Endothelial cell of umbilical vein (primary cell): ENCODE data around the gene PCDH8. TPM values are rescaled to one million over a fixed set of nuclear protein-coding genes. Genes with fewer than 3 reads are reported as not detected.

Experiments
- BruUV-seq: library from RNA; stranded (reverse); fragments of 400-500 nt; replicated peaks from 2 replicates; lab custom pipeline; 2021; lab: Mats Ljungman, UMichigan
- CTCF ChIA-PET: fragments of 300-600, 350-600 bp; sonication (Branson Sonifier 250); formaldehyde crosslinking; loops from one replicate; lab custom pipeline; 2021; ENCODE audit warnings: antibody characterized with exemption, inconsistent platforms; lab: Charles Lee
- POLR2A ChIA-PET: fragments of 300-600, 350-600 bp; sonication (Branson Sonifier 250); formaldehyde crosslinking; loops from one replicate; lab custom pipeline; 2021; ENCODE audit warnings: antibody characterized with exemption, inconsistent platforms; lab: Charles Lee
- DNase-seq: peaks from one replicate; pipeline ENCODE4 v3.0.0-alpha.2; 2011; ENCODE audit warnings: low read depth, low spot score
- FAIRE-seq: peaks from 2 replicates; lab custom pipeline; 2011; peaks lifted over from hg19 to GRCh38; lab: Jason Lieb, UNC
- H2AFZ ChIP-seq: 2 replicates; pipeline ENCODE4 v1.6.0; 2012; ENCODE audit warnings: low read depth, low read length, control low read depth, inconsistent platforms
- H3K27ac ChIP-seq: 2 replicates; pipeline ENCODE4 v1.5.1; 2011; ENCODE audit warnings: low read depth, mild to moderate bottlenecking, control low read depth, low read length, moderate library complexity; ENCODE audit not compliant: insufficient read depth
- H3K27me3 ChIP-seq, 2 experiments: 2 replicates each; pipeline versions ENCODE4 v1.6.0 to v1.6.1; 2011; ENCODE audit warnings: low read length in 2 of 2, mixed read lengths in 1 of 2; ENCODE audit not compliant: control insufficient read depth in 2 of 2, insufficient read depth in 2 of 2
- H3K36me3 ChIP-seq, 2 experiments: 2 replicates in 1 of 2; 3 replicates in 1 of 2; pipeline ENCODE4 v1.5.1; 2011; ENCODE audit warnings: low read length in 2 of 2, mild to moderate bottlenecking in 1 of 2, moderate library complexity in 1 of 2; ENCODE audit not compliant: control insufficient read depth in 2 of 2, insufficient read depth in 2 of 2; ENCODE audit errors: extremely low read depth in 1 of 2
- H3K4me1 ChIP-seq: 3 replicates; pipeline ENCODE4 v1.5.1; 2011; ENCODE audit warnings: mild to moderate bottlenecking, low read length; ENCODE audit not compliant: control insufficient read depth, insufficient read depth; ENCODE audit errors: extremely low read depth
- H3K4me2 ChIP-seq: 2 replicates; pipeline ENCODE4 v1.6.1; 2011; ENCODE audit warnings: low read length, control low read depth, mixed read lengths; ENCODE audit not compliant: insufficient read depth
- H3K4me3 ChIP-seq, 3 experiments: fragments of 200-600 bp in 1 of 3; sonication (generic), shearing (Covaris generic) in 1 of 3; replicated peaks in 1 of 3; 2 replicates each; pipeline ENCODE4 v1.5.1; 2011 to 2016; ENCODE audit warnings: control low read depth in 3 of 3, low read length in 3 of 3, mild to moderate bottlenecking in 2 of 3, inconsistent platforms in 1 of 3, low read depth in 1 of 3, moderate library complexity in 1 of 3; ENCODE audit not compliant: insufficient read depth in 1 of 3
- H3K79me2 ChIP-seq: 2 replicates; pipeline ENCODE4 v1.6.0; 2012; ENCODE audit warnings: low read length, inconsistent platforms; ENCODE audit not compliant: control insufficient read depth, insufficient read depth
- H3K9ac ChIP-seq: replicated peaks from 2 replicates; pipeline ENCODE3; 2011; ENCODE audit warnings: low read length, control low read depth; ENCODE audit not compliant: insufficient read depth; ENCODE audit errors: extremely low read depth
- H3K9me1 ChIP-seq: replicated peaks from 3 replicates; pipeline ENCODE4 v1.6.0; 2011; ENCODE audit warnings: mild to moderate bottlenecking, low read length; ENCODE audit not compliant: control insufficient read depth, insufficient read depth; ENCODE audit errors: extremely low read depth
- H3K9me3 ChIP-seq: replicated peaks from 2 replicates; pipeline ENCODE4 v1.5.1; 2012; ENCODE audit warnings: low read length, inconsistent platforms; ENCODE audit not compliant: control insufficient read depth, insufficient read depth
- H4K20me1 ChIP-seq: replicated peaks from 2 replicates; pipeline ENCODE3; 2011; ENCODE audit warnings: mild to moderate bottlenecking, low read length; ENCODE audit not compliant: control insufficient read depth, insufficient read depth; ENCODE audit errors: extremely low read depth
- EZH2 ChIP-seq: IDR thresholded peaks from 2 replicates; pipeline ENCODE4 v1.6.1; 2012; ENCODE audit warnings: borderline replicate concordance, low read depth, mild to moderate bottlenecking, moderate library complexity, low read length, inconsistent platforms; ENCODE audit not compliant: severe bottlenecking
- FOS ChIP-seq: IDR thresholded peaks from 2 replicates; pipeline ENCODE4 v1.6.1; 2011; ENCODE audit warnings: mild to moderate bottlenecking, low read length, moderate library complexity, borderline replicate concordance; ENCODE audit not compliant: insufficient read depth
- GATA2 ChIP-seq: IDR thresholded peaks from 2 replicates; pipeline ENCODE4 v1.7.0; 2011; ENCODE audit warnings: low read depth, mild to moderate bottlenecking, moderate library complexity, mixed read lengths, low read length; ENCODE audit not compliant: insufficient read length, insufficient read depth
- JUN ChIP-seq: IDR thresholded peaks from 2 replicates; pipeline ENCODE4 v1.6.1; 2011; ENCODE audit warnings: borderline replicate concordance, low read depth; ENCODE audit not compliant: insufficient read length, insufficient read depth
- MYC ChIP-seq: IDR thresholded peaks from one replicate; pipeline ENCODE4 v1.6.1; 2011; ENCODE audit warnings: mild to moderate bottlenecking, low read depth, low read length
- POLR2A ChIP-seq: IDR thresholded peaks from 2 replicates; pipeline ENCODE4 v1.6.1; 2012; ENCODE audit warnings: low read depth, mild to moderate bottlenecking, control low read depth, low read length
- POLR2AphosphoS5 ChIP-seq: IDR thresholded peaks from 2 replicates; pipeline ENCODE4 v1.6.1; 2012; ENCODE audit warnings: low read depth, mild to moderate bottlenecking, control low read depth, low read length, moderate library complexity; ENCODE audit not compliant: insufficient read depth
- dilution Hi-C: fragments of 300-500 bp; cut with MboI; formaldehyde crosslinking; loops from one replicate; pipeline ENCODE4 v1.15.0; 2019; ENCODE audit warnings: low sequenced_read_pairs; ENCODE audit not compliant: extremely low pct_ligation_motif_present
- intact Hi-C: fragments of 100-400 bp; cut with micrococcal nuclease; formaldehyde crosslinking; loops from one replicate; pipeline ENCODE4 v1.10.0; 2022
- polyA plus RNA-seq, 4 experiments: library from polyadenylated mRNA; depleted of rRNA in 3 of 4; stranded (reverse) in 3 of 4; unstranded in 1 of 4; fragments of >200 nt; gene quantifications; 2 replicates each; pipeline versions ENCODE4 v1.2.1 to v1.2.3, GENCODE V29; 2011 to 2012; ENCODE audit warnings: missing spikeins in 1 of 4
- total RNA-seq: library from RNA; stranded (reverse); gene quantifications from 2 replicates; pipeline ENCODE4 v1.2.3, GENCODE V29; 2021
- TF ChIP-seq, protein P1 (sequence below), 2 donors: IDR thresholded peaks; 1 replicate in 1 of 2; 2 replicates in 1 of 2; pipeline ENCODE4 v1.5.1; 2011; ENCODE audit warnings: low read length in 2 of 2, mild to moderate bottlenecking in 2 of 2, moderate library complexity in 2 of 2, control low read depth in 1 of 2, inconsistent platforms in 1 of 2, low read depth in 1 of 2; ENCODE audit not compliant: insufficient read depth in 1 of 2; ENCODE audit errors: extremely low read depth in 1 of 2
- TF ChIP-seq, protein P2 (sequence below): IDR thresholded peaks from 2 replicates; pipeline ENCODE4 v1.6.1; 2011; ENCODE audit not compliant: insufficient read depth, insufficient read length

The PCDH8 gene
- total and polyA plus RNA-seq, 2 donors (not counting 3 experiments of a cell fraction or from before 2014, with no cell fraction given): not detected

DNA sequence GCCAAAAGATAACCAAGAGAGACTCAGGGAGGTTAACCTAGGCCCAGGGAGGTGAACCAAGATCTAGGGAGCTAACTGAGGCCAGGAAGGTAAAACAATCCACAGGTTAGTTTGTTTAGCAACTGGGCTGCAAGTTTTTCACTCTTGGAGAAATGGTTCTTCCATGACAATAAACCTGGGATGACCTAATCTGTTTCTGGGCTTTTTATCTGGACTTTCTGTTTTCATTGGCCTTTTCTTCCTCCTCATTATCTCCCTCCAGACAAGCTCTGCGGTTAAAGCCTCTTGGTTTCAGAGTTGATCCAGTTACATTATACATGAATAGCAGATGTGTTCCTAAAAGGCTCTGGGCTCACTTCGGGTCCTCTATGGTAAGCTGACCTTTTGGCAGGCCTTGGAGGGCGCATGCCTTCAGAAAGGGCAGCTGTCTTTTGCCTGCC, 44.2 kb downstream of the PCDH8 start:
- DNase-seq: no peak
- CTCF ChIA-PET: no interaction called here
- POLR2A ChIA-PET: no interaction called here

More for the DNA sequence above, 44.2 kb downstream of the PCDH8 start:
- intact Hi-C loops (no loop called here), dilution Hi-C loops (no loop called here)
- H3K9me3 ChIP-seq: no peaks in the 10 kb centered on the region
- H3K9ac ChIP-seq: no peak overlapping the region
- peaks cover 0 to 8% of the 10 kb centered on the region in 2 experiments for H3K27me3 ChIP-seq
- H3K4me1 ChIP-seq: no peaks in the 10 kb centered on the region
- no peak overlapping the region for H3K27ac ChIP-seq
- BruUV-seq: no TSS peak
- no peak overlapping the region for H2AFZ ChIP-seq
- H3K36me3 ChIP-seq: no peaks in the 10 kb centered on the region
- H3K4me2 ChIP-seq: no peak overlapping the region
- TF ChIP-seq EZH2: no peak
- TF ChIP-seq, protein P1, sequence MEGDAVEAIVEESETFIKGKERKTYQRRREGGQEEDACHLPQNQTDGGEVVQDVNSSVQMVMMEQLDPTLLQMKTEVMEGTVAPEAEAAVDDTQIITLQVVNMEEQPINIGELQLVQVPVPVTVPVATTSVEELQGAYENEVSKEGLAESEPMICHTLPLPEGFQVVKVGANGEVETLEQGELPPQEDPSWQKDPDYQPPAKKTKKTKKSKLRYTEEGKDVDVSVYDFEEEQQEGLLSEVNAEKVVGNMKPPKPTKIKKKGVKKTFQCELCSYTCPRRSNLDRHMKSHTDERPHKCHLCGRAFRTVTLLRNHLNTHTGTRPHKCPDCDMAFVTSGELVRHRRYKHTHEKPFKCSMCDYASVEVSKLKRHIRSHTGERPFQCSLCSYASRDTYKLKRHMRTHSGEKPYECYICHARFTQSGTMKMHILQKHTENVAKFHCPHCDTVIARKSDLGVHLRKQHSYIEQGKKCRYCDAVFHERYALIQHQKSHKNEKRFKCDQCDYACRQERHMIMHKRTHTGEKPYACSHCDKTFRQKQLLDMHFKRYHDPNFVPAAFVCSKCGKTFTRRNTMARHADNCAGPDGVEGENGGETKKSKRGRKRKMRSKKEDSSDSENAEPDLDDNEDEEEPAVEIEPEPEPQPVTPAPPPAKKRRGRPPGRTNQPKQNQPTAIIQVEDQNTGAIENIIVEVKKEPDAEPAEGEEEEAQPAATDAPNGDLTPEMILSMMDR (IDR thresholded peaks at IDR 0.05; ENCODE audit: extremely low read depth in 1 of 2, insufficient read depth in 1 of 2, low read depth in 1 of 2, low read length in 2 of 2): no peak
- TF ChIP-seq FOS: no peak
- no peak for TF ChIP-seq MYC
- no peak for TF ChIP-seq GATA2
- TF ChIP-seq POLR2A: no peak
- TF ChIP-seq POLR2AphosphoS5: no peak
- TF ChIP-seq JUN: no peak
- TF ChIP-seq, protein P2, sequence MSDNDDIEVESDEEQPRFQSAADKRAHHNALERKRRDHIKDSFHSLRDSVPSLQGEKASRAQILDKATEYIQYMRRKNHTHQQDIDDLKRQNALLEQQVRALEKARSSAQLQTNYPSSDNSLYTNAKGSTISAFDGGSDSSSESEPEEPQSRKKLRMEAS: no peak
- H3K9me1 ChIP-seq: no peaks in the 10 kb centered on the region
- no peaks in the 10 kb centered on the region for H3K79me2 ChIP-seq
- H4K20me1 ChIP-seq: no peaks in the 10 kb centered on the region
- no peak overlapping the region for H3K4me3 ChIP-seq
- no peak for FAIRE-seq
